ENCODE data around the gene ALKBH8.
"Not testable (repeated sequence)": the region's sequence is repeated elsewhere in the genome, so short reads cannot be mapped to it uniquely, and the experiment has no call there.

The ALKBH8 gene, protein sequence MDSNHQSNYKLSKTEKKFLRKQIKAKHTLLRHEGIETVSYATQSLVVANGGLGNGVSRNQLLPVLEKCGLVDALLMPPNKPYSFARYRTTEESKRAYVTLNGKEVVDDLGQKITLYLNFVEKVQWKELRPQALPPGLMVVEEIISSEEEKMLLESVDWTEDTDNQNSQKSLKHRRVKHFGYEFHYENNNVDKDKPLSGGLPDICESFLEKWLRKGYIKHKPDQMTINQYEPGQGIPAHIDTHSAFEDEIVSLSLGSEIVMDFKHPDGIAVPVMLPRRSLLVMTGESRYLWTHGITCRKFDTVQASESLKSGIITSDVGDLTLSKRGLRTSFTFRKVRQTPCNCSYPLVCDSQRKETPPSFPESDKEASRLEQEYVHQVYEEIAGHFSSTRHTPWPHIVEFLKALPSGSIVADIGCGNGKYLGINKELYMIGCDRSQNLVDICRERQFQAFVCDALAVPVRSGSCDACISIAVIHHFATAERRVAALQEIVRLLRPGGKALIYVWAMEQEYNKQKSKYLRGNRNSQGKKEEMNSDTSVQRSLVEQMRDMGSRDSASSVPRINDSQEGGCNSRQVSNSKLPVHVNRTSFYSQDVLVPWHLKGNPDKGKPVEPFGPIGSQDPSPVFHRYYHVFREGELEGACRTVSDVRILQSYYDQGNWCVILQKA

DNA sequence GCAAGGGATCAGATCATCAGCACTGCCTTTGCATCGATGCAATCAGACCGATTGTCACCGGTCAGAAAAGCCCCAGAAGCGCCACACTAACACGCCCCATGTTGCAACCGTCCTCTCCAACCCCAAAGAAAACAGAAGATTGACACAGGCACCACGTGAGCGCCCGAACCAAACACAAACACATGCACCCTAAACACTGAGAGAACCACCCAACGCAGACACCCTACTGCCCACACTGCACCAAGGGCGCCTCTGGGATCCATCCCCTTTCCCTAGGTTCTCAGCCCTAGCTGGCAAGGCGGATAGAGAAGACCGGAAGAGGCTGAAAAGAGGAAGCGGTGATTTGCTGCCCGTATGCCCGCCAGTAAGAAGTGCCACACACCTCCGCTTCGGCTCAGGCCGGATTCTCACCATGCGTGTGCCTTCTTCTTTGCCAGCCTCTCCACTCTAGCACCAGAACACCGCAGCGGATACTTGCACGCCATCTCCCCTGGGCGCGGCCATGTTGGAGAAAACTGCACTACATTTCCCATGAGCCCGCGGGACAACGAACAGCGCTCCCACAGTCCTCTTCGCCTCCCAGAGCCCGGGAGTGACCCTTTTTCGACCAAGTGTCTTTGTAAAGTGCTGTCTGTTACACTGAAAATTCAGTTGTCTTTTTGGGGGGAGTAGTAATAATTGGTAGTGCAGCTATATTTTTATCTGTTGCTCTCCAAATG lies at the start of gene ALKBH8:
Gene ALKBH8 (minus strand): TSS at position 517 of the 719 bp plus-strand sequence. CDS start 4,842 bp downstream, outside the sequence.
- no peak for DNase-seq

DNA sequence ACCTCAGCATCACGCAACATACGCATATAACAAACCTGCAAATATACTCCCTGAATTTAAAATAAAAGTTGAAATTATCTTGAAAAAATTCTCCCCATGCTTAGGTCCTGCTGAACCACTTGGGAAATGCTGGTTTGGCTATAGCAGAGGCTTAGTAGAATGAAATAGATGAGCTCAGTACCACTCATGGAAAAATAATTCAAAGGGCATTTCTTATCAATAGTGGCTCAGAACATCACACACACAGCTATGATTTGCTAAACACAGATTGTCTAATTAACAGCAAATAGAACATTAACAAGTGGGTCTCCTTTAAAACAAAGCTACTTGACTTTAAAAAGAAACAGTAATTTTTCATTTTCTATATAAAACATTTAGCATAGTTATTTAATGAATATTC lies 46.9 kb upstream of the ALKBH8 start:
- DNase-seq: no peak

DNA sequence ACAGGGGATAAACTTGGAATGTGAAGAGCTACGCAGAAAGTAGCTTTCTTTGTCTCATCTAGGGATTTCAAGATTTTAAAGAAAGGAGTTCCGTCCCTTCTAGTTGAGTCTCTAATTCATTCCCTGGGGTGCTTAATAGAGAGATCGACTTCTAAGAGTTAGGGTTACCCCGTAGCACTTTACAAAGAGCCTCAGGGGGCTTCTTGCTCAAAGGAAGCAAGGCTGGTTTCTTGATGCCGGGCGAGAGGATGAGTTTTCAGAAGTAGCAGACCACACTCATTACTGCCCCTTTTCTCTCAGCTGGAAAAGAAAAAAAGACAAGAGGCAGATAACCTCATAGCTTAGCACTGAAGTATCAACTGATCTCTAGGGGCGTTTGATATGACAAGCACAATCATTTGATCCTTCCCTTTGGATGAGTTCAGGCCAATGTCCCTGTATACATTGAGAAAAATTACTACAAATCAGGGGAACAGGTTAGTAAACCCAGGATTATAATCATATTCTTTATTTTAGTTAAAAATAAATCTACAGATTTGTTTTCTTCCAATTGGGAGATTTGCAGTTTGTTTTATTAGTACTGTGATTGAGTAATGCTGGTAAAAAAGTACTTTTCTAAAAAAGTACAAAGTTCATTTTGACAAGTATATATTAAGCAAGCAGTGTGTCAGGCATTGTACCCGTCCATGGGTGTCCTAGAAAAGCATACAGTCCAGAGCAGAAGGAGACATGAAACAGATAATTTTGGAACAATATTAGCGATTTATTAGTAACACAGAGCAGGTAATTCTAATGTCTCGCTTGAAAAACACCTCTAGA lies 44.1 kb upstream of the ALKBH8 start:
- DNase-seq: no peak

DNA sequence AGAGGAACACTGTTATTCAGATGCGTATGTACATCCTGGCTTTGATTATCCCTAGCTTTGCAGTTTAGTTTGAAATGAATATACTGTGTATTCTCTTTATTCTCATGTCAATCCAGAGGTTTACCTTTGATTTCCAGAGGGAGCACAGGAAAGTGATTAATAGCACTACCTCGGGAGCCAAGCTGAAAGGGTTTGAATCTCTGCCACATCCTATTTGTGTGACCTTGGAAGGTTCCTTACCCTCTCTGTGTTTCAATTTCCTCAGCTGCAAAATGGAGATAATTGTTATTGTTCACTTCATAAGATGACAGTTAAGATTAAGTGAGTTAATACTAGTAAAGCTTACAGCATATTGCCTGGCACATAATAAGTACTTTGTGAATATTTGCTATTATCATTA lies 43.3 kb upstream of the ALKBH8 start:
- DNase-seq: no peak

DNA sequence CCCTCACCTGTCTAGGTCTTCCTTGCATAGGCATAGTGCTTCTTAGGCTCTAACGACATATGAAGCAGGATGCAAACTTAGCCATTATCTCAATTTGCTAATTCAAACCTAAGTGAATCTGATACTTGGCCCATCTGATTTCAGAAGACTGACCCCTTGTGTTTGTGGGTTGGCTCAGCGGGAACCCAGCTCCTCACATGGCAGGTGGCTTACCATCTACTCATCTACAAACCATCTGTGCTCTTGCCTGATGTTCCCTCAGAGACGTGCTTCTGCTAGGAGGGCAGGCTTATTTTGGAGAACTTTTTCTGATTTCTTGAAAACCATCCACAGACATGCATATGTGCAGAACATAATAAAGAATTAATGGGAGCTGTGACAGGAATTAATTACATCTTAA lies 40.6 kb upstream of the ALKBH8 start:
- DNase-seq: peak; percentile 70

DNA sequence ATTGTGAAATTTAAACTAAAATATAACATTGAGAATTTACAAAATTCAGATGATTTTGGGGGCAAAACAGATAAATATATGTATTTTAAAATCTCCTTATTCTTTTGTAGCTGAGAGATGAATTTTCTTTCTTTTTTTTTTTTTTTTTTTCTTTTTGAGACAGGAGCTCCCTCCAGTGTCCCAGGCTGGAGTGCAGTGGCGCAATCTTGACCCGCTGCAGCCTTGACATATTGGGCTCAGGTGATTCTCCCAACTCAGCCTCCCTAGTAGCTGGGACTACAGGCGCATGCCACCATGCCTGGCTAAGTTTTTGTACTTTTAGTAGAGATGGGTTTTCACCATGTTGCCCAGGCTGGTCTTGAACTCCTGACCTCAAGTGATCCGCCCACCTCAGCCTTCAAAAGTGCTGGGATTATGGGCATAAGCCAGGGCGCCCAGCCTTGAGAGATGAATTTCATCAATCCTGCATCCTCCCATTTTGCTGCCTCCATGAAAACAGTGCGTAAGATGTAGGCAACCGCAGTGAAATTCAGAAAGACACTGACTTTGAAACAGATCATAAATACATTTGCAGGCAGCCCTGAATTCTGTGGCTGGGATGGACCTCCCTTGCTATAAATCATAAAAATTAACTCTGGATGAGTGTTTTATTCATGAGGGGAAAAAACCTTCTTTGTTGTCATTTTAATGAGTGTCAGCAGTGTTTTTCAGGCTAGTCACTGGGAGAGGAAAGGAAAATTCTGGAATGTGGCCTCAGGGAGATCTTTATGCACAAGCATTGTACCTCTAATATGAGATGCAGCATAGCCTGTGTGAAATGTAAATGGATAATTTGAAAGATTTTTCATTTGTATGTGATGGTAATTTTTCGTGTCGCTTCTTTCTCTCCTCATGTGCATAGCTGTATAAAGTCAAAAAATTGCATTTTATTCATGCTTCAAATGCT lies 39.8 kb upstream of the ALKBH8 start:
- DNase-seq: no peak

DNA sequence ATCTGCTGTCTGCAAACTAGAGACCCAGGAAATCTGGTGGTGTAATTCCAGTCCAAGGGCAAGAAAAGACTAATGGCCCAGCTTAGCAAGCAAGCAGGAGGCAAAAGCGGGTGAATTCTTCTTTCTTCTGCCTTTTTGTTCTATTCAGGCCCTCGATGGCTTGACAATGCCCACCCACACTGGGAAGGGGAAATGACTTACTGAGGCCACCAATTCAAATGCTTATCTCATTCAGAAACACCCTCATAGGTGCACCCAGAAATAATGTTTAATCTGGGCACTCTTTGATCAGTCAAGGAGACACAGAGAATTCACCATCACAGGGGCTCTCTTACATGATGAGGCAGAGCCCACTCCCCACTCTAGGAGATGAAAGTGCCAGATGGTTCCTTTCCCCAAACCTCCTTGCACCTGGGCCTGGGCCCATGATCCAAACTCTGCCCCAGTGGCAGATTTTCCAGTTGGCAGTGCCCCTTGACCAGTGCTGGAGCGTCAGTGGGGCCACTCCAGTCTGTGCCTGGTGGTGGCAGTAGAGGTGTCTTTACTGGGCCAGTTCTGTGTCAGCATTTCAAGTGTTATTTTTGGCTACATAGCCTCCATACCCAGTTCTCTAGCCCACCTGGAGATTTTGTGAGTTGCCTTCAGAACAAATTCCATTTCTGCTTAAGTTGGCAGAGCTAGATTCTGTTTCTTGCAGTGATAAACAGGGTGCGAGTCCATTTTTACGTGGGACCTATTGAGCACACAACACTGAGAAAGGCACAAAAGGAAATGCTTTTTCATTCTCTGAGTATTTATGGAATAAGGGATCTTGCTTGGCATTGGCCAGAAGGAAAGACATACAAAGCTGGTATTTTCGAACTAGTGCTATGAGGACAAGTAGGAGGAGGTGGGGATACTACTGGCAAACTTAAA lies 32.9 kb upstream of the ALKBH8 start:
- no peak for DNase-seq

DNA sequence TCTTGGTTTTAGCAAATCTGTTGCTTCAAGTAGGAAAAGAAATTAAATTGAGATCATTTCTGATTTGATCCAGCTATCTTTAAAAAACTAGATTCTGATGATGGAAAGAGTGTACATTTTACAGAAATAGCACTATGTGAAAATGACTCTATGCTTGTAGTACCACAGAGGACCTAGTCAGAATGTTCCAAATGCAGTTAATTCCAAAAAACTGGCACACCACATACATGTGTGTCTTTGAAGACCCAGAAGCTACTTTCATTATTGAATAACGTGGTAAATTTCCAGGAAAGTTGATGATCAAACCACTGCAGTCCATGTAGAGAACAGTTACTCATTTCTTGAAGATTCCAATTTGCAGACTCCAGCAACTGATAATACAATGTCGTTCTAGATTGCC lies 29.2 kb upstream of the ALKBH8 start:
- no peak for DNase-seq

DNA sequence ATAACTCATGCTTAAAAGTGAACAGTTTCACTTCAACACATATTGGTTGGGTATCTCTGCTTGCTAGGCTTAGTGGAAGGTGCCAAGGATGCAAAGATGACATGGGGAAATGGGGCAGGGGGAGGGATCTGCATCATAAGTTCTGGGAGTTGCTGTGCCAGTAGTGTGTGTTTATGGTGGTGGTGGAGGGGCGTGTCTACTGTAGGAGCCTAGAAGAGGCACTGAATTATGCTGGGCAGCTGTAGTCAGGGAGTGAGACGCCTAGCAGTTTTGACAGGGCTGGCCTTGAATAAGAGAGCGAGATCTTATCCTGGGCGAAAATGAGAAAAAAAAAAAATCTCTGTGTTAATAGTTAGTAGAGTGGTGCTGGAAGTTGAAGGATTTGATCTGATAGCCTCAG lies 28.4 kb upstream of the ALKBH8 start:
- DNase-seq: no peak

DNA sequence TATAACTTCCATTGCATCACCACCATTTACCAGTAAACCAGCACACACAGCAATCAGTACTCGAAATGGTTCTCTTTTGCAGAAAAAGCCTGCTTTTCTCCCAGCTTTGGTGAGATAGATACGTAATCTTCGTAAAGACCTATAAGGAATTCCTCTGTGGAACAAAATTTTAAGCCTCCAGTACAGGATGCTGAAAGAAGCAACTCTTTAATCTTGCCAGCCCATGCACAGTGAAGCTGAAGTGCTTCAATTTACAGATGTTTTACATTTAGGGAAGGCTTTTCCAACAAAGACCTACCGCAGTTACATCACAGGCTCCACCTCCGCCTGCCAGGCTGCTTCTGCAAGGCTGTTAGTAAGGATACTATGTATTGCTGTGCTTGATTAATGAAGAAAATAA lies 27.3 kb upstream of the ALKBH8 start:
- no peak for DNase-seq

DNA sequence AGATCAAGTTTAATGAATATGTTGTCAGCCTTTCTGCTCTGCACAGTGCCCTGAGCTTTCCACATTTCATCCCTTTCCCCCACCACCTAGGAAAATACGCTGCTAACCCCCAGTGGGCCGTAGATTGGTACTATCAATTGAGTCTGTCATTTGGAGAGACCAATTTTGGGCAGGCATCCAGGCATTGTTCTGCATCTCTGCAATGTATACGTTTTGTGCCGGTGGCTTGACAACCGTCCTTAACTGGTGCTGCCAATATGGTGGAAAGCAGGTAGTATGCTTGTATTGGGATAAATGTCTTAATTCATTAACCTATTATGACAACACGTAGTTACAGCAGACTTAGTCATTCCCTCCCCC lies 26.7 kb upstream of the ALKBH8 start:
- DNase-seq: no peak

DNA sequence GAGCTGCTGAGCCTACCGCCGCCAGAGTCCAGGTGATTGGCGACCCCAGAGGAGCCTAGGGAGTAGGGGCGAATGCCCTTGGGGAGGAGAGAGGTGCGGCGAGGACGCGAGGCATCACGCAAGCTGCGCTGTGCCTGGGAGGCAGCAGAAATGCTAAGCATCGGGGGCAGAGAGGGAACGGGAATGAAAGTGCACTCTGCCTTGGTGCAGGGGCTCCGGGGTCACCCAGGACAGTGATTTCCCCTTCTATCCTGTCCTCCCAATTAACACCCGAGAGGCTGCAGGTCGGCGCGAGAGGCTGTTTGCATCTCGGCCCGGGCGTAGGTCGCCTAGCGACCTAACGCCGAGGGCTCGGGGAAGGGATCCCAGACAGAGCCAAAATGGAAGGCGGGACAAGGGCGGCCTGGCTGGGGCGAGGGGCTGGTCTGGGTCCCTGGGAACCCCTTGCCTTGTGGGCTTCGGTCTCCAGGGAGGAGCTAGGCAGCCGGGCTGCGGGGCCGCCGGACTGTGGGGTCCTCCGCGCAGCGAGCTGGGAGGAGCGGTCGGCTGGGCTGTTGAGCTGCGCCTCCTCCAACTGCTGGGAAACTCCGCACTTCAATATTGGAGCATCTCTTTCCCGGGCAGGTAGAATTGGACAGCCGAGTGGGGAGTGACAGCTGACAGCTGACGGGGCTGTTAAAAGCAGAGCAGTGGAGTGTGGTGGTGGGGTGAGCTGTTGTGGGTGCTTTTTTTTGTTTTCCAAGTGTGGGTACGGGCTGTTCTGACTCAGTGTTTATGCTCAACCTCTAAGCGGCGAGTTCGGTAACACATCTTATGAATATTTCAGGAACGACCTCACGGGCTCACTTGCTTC lies 26.1 kb upstream of the ALKBH8 start:
- no peak for DNase-seq

DNA sequence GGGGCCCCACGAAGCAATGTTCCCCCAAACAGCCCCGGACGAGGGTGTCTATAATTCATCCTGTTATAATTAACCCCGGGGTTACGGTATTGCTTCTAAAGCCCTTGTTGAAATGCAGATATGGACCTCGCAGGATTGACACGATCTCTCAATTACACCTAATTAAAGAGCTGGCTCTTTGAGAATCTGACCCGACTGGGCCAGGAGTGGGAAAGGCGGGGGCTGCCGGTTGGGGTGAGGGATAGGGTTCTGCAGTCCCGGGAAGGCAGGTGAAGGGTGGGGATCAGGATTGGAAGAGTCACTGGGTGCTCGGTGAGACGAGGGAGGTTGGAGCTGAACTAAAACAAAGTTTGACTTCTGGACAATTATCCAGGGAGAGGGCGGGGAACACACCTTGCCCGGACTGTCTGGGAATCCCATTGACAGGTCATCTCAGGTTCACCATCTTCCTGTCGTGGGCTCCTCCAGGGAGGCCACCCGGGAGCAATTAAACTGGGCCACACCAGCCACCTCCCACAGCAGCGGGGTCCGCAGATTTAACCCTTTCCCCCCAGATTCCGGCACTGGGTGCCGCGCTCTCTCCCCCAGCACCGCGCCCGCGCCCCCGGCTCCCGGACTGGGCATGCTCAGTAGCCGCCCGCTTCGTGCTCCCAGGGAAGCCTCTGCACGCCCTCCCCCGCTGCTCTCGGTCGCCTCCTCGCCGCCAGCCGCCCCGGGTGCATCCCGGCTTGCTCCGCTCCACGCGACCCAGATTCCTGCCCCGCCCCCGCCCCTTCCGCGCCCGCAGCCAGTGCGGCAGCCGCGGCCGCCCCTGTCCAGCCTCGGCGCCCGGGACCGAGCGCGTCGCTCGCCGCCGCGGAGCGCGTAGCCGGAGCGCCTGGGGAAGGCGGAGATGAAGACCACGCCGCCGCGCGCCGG lies 25.2 kb upstream of the ALKBH8 start, which contains the start of gene ELMOD1:
Gene ELMOD1 (plus strand): TSS at position 688 of the 918 bp plus-strand sequence. CDS start 27,043 bp downstream, outside the sequence.
- no peak for DNase-seq

DNA sequence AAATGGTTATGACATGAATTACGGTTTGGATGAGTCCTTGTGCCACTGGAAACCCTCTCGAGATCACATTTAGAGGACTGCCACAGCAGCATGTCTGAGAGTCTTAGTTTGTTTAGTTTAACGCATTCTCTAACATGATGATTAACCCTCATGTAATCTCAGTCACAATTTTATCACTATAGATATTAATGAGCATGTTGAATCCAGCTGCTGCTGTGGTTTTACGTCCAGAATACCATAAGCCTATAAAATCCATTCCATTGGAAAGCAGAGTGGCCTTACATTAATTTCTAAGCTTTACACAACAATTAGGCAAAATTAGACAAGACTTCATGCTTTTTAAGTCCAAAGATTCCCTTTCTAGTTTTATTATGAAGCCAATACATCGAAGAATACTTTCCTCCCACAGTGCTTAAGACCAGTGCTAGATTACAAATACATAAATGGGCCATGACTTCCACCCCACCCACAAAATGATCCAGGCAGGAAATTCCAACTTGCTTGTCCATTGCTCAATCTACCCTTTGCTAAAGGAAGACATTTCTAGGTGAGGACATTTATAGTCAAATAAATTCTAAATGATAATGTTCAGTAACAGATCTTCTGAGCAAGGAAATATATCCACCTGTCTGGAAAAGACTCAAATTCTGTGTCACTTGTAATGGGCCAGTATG lies 21.9 kb upstream of the ALKBH8 start:
- no peak for DNase-seq

DNA sequence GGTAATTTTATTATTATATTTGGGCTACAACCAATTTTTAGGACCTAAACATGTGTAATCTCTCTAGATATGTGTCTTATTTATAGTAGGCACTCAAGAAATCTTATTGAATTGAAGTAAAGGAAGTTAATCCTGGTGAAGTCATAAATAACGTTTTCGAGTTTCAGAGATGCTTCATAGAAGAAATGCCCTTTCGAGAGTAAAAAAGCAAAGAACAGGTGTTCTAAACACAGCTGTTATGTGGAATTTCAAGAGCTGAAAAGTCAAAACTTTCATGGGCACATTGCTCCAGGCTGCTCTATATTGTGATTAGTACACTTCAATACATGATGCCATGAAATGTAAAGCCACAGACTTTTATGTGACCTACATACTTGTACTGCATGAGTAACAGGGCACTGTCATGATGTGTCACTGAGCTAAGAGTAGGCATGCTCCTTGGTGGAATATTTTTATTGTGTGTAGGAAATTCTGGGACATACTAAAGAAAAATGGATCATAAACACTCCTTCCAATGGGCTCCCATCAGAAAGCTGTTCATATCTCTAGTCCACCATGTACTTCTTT lies 18.2 kb upstream of the ALKBH8 start:
- DNase-seq: no peak

DNA sequence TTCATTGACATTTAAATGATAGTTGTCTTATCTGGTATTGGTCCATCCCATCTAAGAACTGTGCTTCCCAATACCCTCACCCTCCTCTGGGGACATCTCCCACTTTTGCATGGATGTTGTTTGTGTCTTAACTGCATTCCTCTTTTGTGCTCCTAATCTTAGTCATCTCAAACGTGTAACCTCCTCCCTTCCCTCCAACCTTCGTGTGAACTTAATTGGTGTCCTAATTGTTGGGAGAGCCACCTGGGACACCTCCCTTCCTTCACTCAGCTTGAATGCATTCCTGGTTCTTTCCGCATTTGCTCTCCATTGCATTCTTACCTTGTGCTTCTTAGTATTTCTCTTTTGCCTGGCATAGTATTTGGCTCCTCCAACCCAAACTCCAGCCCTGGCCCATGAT lies 15.6 kb upstream of the ALKBH8 start:
- DNase-seq: no peak

DNA sequence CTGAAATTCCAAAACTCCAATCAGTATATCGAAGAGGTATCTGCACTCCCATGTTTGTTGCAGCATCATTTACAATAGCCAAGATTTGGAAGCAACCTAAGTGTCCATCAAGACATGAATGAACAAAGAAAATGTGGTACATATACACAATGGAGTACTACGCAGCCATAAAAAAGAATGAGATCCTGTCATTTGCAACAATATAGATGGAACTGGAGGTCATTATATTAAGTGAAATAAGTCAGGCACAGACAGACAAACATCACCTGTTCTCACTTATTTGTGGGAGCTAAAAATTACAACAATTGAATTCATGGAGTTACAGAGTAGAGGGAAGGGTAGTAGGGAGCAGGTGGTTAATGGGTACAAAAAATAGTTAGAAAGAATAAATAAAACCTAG lies 13.6 kb upstream of the ALKBH8 start:
- DNase-seq: not testable (repeated sequence)

DNA sequence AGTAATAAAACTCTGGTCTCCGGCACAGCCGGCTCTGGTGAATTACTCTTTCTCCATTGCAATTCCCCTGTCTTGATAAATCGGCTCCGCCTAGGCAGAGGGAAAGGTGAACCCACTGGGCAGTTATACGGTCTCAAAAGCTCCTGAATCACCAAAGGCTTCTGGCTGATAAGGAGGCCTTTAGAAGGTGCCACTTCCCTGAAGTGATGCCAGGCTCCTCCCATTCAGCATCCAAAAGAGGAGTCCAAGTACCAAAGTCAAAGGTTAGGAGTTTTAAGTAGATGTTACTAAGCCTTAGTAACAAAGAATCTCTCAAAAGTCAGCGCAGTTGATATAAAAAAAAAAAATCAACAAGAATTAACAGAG lies 11.8 kb upstream of the ALKBH8 start:
- no peak for DNase-seq
